Loucy (cell line): ENCODE results near the gene PTHLH.

Source experiments
- H2AFZ ChIP-seq: fragments of 200-600 bp; sonication (generic); 2 replicates; pipeline ENCODE4 v1.6.0; 2016; ENCODE audit warnings: antibody characterized with exemption, mild to moderate bottlenecking, low read length, moderate library complexity
- H3F3A ChIP-seq: fragments of 200-600 bp; 2 replicates; pipeline ENCODE4 v1.6.0; 2016; ENCODE audit warnings: antibody characterized with exemption, low read depth, mild to moderate bottlenecking
- H3K27me3 ChIP-seq: fragments of 200-600 bp; sonication (generic); 2 replicates; pipeline ENCODE4 v1.6.1; 2014; ENCODE audit warnings: low read length, mild to moderate bottlenecking; ENCODE audit not compliant: insufficient read depth, poor library complexity, severe bottlenecking
- H3K36me3 ChIP-seq: fragments of 200-600 bp; sonication (generic); 2 replicates; pipeline ENCODE4 v1.6.1; 2016; ENCODE audit warnings: low read length; ENCODE audit not compliant: insufficient read depth
- H3K4me1 ChIP-seq: fragments of 200-600 bp; sonication (generic); 2 replicates; pipeline ENCODE4 v1.5.1; 2014; ENCODE audit warnings: low read length, mild to moderate bottlenecking; ENCODE audit not compliant: insufficient read depth, poor library complexity, severe bottlenecking
- H3K4me2 ChIP-seq: fragments of 200-600 bp; sonication (generic); 2 replicates; pipeline ENCODE4 v1.6.0; 2014; ENCODE audit warnings: antibody characterized with exemption, low read length, low read depth, mild to moderate bottlenecking; ENCODE audit not compliant: poor library complexity, severe bottlenecking
- H3K4me3 ChIP-seq: fragments of 200-600 bp; sonication (generic); 2 replicates; pipeline ENCODE4 v1.5.1; 2014; ENCODE audit warnings: low read length, mild to moderate bottlenecking, mixed read lengths; ENCODE audit not compliant: poor library complexity, severe bottlenecking
- H3K79me2 ChIP-seq: fragments of 200-600 bp; sonication (generic); 2 replicates; pipeline ENCODE4 v1.6.1; 2014; ENCODE audit warnings: low read length; ENCODE audit not compliant: insufficient read depth
- H3K9ac ChIP-seq: fragments of 200-600 bp; sonication (generic); 2 replicates; pipeline ENCODE4 v1.6.0; 2014; ENCODE audit warnings: mild to moderate bottlenecking, low read depth, low read length, moderate library complexity; ENCODE audit not compliant: poor library complexity, severe bottlenecking
- H3K9me2 ChIP-seq: fragments of 200-600 bp; sonication (generic); replicated peaks from 2 replicates; pipeline ENCODE4 v1.6.1; 2016; ENCODE audit warnings: low read depth, low read length, mixed read lengths
- H3K9me3 ChIP-seq: fragments of 200-600 bp; sonication (generic); 2 replicates; pipeline ENCODE4 v1.6.1; 2014; ENCODE audit warnings: mild to moderate bottlenecking, antibody characterized with exemption, low read length, low read depth; ENCODE audit not compliant: insufficient read depth
- H4K20me1 ChIP-seq: fragments of 200-600 bp; sonication (generic); 2 replicates; pipeline ENCODE4 v1.6.0; 2014; ENCODE audit warnings: antibody characterized with exemption, low read length, mild to moderate bottlenecking; ENCODE audit not compliant: insufficient read depth, poor library complexity, severe bottlenecking
- EZH2phosphoT487 ChIP-seq: fragments of 200-600 bp; IDR thresholded peaks from 2 replicates; pipeline ENCODE4 v1.6.1; 2018; ENCODE audit warnings: antibody characterized with exemption, mild to moderate bottlenecking, moderate library complexity, borderline replicate concordance
- TF ChIP-seq, protein P1 (sequence below): fragments of 200-600 bp; sonication (generic); conservative IDR thresholded peaks from 2 replicates; pipeline ENCODE4 v1.5.1; 2014; ENCODE audit warnings: mild to moderate bottlenecking, antibody characterized with exemption, low read length

PTHLH gene

DNA sequence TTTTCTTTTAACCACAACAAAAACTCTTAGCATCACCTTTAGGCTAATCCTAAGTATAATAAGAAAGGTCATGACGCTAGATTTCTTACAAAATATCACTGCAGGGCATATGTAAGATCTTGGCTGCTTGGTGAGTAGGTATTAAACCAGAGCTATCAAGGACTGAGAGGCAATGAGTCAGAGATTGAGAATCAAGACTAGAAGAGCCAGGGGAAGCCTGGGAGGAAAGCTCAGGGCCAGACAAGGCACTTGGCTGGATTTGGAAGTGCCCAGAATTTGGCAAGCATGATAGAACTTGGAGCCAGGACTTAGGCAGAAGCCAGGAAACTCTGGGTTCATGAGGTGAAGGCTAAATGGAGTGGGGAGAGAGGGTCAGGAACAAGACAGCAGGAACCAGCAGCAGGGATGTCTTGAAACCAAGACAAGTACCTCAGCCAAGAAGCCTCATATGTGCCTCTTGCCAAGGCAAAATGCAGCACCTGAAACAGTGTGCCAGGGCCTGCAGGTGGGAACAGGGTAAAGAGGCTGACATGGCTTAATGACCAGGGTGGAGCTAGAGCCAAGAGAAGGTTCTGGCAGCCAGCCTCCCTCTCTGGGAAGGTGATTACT is 49.9 kb downstream of the PTHLH start:
- TF ChIP-seq, protein P1, sequence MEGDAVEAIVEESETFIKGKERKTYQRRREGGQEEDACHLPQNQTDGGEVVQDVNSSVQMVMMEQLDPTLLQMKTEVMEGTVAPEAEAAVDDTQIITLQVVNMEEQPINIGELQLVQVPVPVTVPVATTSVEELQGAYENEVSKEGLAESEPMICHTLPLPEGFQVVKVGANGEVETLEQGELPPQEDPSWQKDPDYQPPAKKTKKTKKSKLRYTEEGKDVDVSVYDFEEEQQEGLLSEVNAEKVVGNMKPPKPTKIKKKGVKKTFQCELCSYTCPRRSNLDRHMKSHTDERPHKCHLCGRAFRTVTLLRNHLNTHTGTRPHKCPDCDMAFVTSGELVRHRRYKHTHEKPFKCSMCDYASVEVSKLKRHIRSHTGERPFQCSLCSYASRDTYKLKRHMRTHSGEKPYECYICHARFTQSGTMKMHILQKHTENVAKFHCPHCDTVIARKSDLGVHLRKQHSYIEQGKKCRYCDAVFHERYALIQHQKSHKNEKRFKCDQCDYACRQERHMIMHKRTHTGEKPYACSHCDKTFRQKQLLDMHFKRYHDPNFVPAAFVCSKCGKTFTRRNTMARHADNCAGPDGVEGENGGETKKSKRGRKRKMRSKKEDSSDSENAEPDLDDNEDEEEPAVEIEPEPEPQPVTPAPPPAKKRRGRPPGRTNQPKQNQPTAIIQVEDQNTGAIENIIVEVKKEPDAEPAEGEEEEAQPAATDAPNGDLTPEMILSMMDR: no peak
- no peak for TF ChIP-seq EZH2phosphoT487
- no peak overlapping the region for H3K4me3 ChIP-seq
- H3K27me3 ChIP-seq: no peaks in the 10 kb centered on the region
- H3K79me2 ChIP-seq: no peaks in the 10 kb centered on the region
- H3F3A ChIP-seq: no peaks in the 10 kb centered on the region
- no peaks in the 10 kb centered on the region for H4K20me1 ChIP-seq
- H3K9ac ChIP-seq: no peak overlapping the region
- no peaks in the 10 kb centered on the region for H3K9me2 ChIP-seq
- no peaks in the 10 kb centered on the region for H3K9me3 ChIP-seq
- no peaks in the 10 kb centered on the region for H3K4me1 ChIP-seq
- H3K4me2 ChIP-seq: no peak overlapping the region
- no peaks in the 10 kb centered on the region for H3K36me3 ChIP-seq
- H2AFZ ChIP-seq: no peak overlapping the region

DNA sequence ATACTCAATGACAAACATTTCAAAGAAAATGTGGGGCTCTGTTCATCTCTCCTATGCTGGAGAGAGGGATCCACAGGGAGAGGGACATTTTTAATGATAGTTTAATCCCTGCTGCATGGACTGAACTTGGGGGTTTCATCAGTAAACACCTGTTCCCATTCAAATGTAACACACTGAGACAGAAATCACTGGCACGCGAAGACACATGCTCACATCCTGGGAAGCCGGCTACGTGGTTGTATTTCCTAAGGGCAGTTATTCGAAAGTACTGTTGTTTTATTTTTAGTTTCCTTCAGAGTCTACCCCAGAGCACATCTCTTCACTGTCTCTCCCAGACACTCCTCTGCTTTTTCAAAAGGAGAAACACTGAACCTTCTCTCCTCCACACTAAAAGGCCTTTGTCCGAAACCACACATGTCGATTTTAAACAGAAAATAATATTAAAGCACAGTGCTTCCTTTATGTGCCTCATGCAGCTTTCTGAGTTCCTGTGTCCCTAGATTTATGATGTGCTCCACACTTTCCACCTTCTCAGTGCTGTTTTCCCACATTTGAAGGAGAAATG is 52.8 kb downstream of the PTHLH start:
- Histone ChIP-seq H3K9me3 (no peaks in the 10 kb centered on the region), H3K4me2 (no peak overlapping the region), H3K79me2 (no peaks in the 10 kb centered on the region), H4K20me1 (no peaks in the 10 kb centered on the region), H3K9me2 (no peaks in the 10 kb centered on the region), H3K36me3 (no peaks in the 10 kb centered on the region), H3F3A (no peaks in the 10 kb centered on the region), H3K4me1 (no peaks in the 10 kb centered on the region), H3K9ac (no peak overlapping the region), H3K4me3 (no peak overlapping the region), H3K27me3 (no peaks in the 10 kb centered on the region), H2AFZ (peak overlapping the region; percentile 44; the same call in 1 of the 2 replicates)
- TF ChIP-seq EZH2phosphoT487: no peak
- TF ChIP-seq, protein P1: no peak

DNA sequence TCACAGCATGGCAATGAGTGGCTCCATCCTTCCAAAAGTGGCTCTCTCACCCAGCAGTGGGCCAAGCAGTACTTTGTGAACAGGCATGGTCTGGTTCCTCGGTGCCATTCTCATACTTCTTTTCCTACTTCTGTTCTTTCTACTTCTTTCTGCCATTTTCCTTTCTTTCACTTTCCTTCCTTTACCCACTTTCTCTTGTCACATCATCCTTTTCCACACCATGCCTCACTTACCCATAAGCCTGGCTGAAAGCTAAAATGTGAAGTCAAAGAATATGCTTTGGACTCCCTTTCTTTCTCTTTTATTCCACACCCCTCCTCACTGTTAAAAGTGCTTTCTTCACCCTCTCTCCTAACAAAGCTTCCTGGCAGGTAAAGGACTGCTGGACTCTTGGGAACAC is 57.0 kb downstream of the PTHLH start:
- H3K9ac ChIP-seq: no peak overlapping the region

More for the DNA sequence above, 57.0 kb downstream of the PTHLH start:
- Histone ChIP-seq H3K27me3 (no peaks in the 10 kb centered on the region), H3K79me2 (no peaks in the 10 kb centered on the region), H3K9me3 (no peaks in the 10 kb centered on the region), H3K4me3 (no peak overlapping the region), H3K9me2 (no peaks in the 10 kb centered on the region), H3F3A (no peaks in the 10 kb centered on the region), H2AFZ (no peak overlapping the region), H3K4me2 (no peak overlapping the region), H3K36me3 (no peaks in the 10 kb centered on the region), H4K20me1 (no peaks in the 10 kb centered on the region), H3K4me1 (peaks cover 3% of the 10 kb centered on the region)
- TF ChIP-seq, protein P1: no peak
- TF ChIP-seq EZH2phosphoT487: no peak
